Fibroblast of the aortic adventitia (primary cell): ENCODE measurements around the gene LCLAT1. TPM values are rescaled to one million over a fixed set of nuclear protein-coding genes. Genes with fewer than 3 reads are reported as not detected.
A peak's percentile ranks its signal among the peaks of the same experiment; 100 is the strongest.

Experiments
- DNase-seq: peaks from one replicate; pipeline ENCODE4 v3.0.0-alpha.2; 2010; ENCODE audit warnings: low read depth
- H3K4me3 ChIP-seq: 2 replicates; pipeline ENCODE4 v1.5.1; 2011; ENCODE audit warnings: low read depth, mild to moderate bottlenecking, control low read depth, low read length, moderate library complexity
- total RNA-seq: library from RNA; depleted of rRNA; stranded (reverse); fragments of >200 nt; gene quantifications from 2 replicates; pipeline ENCODE4 v1.2.3, GENCODE V29; 2012; ENCODE audit warnings: low replicate concordance
- TF ChIP-seq, protein P1 (sequence below): IDR thresholded peaks from 2 replicates; pipeline ENCODE4 v1.5.1; 2011; ENCODE audit warnings: mild to moderate bottlenecking, low read length, control low read depth, inconsistent platforms; ENCODE audit not compliant: insufficient read depth

LCLAT1 gene
- total RNA-seq, 1 donor: 21.5 TPM

DNA sequence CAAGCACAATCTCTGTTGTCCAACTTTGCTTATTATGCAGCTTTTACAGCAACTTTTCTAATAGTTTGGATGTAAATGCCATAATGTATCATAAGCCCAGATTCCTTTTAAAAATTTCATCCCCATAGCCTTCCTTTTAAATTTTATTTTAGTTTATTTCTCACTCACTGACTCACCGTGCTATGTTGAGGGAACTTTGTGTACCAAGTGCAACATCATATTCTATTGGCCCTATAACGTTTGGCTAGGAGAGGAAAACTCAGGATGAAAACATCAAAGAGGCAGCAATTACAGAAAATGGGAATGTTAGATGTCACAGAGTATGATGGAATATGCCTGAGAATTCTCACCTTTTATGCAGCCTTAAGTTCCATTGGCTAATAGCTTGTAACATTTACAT, 135.5 kb downstream of the LCLAT1 start:
- no peak for DNase-seq
- TF ChIP-seq, protein P1, sequence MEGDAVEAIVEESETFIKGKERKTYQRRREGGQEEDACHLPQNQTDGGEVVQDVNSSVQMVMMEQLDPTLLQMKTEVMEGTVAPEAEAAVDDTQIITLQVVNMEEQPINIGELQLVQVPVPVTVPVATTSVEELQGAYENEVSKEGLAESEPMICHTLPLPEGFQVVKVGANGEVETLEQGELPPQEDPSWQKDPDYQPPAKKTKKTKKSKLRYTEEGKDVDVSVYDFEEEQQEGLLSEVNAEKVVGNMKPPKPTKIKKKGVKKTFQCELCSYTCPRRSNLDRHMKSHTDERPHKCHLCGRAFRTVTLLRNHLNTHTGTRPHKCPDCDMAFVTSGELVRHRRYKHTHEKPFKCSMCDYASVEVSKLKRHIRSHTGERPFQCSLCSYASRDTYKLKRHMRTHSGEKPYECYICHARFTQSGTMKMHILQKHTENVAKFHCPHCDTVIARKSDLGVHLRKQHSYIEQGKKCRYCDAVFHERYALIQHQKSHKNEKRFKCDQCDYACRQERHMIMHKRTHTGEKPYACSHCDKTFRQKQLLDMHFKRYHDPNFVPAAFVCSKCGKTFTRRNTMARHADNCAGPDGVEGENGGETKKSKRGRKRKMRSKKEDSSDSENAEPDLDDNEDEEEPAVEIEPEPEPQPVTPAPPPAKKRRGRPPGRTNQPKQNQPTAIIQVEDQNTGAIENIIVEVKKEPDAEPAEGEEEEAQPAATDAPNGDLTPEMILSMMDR: no peak
- H3K4me3 ChIP-seq: no peak overlapping the region

DNA sequence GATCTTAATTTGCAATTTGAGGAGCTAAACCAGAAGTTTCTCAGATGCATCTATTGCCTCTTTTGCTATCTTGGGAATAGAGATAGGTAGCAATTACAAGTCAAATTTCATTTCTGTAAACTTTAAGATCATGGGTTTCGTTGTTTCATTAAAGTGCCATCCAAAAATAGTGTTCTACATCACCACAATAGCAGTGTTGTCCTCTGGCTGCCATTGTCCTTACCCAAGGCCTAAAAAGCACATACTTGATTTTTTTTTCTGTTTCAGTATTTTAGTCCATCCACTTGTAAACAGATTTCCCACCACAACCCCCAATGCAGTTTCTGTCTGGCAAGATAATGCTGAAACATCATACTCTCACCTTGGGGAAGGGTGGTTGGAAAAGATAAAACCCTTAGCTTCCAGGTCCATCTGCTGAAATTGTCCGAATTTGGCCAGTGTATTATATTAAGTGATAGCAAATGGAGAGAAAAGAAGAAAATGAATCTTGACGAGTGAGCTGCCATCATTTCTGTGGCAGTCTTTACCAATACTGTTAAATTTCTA, 136.2 kb downstream of the LCLAT1 start:
- DNase-seq: no peak
- TF ChIP-seq, protein P1: no peak
- no peak overlapping the region for H3K4me3 ChIP-seq

DNA sequence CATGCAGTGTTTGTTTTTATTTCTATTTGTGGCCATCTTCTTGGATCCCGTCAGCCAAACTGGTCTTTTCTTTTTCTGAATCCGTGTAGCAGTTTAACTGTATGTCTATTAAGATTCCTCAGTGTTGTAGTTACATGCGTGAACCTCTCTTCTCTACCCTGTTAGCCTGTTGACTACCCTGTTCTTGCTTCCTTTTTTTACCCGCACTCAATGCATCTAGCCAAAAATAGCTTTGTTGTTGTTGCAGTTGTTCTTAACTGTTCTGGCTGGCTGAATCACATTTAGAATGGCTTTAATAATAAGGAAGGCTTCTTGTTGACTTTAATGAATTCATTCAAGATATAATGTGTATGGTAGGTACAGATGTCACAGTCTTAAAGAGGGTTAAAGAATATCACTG, 137.1 kb downstream of the LCLAT1 start:
- no peak for DNase-seq
- TF ChIP-seq, protein P1: no peak
- H3K4me3 ChIP-seq: no peak overlapping the region

DNA sequence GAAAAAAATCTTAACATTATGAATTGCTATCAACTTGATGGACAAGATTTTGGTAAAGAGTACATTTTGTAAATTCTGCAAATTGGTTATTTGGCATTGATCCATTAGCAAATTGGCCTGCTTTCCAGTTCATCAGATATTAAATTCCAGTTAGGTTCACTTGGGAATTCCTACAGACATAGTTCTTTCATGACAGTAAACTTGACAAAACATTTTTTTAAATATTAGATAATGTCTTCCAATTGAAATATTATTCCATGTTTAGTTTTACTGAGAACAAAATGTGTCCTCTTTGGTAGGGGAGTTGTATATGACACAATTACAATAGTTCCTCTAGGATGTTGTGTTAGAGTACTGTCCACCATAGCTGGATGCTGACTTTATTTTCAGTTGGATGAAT, 141.9 kb downstream of the LCLAT1 start:
- no peak overlapping the region for H3K4me3 ChIP-seq
- DNase-seq: peak; percentile 17
- TF ChIP-seq, protein P1: no peak

DNA sequence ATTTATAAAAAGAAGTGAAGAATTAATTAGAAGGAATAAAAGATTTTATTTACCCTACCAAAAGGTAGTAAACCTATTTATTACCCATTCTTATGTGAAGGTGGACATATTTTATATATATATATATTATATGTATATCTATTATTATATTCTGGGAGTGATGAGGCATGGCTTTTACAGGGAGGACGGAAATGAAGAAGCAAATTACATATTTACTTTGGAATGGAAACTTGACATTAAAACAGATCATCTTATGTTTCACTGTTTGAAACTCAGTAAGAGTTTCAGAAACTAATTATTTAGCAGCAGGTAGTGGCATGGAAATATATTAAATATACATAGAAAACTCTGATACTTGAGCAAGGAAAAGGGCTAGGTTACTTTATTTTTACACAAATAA, 143.4 kb downstream of the LCLAT1 start:
- no peak for DNase-seq
- TF ChIP-seq, protein P1: no peak
- no peak overlapping the region for H3K4me3 ChIP-seq

DNA sequence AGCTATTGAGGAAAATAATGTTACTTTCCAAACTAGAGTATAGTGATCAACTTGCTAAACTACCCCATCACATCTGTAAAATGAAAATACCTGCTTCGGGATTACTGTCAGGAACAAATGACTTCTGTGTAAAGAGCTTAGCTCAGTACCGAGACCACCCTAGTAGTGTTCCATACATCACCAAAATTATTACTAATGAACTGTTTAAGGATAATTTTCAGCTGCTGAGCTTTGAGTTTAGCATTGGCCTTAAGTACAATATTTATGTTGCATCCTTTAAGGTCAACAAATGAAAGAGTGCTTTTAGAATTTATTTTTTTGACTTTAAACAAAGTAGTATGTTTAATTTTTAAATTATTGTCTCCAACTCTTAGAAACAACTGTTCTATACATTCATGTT, 144.1 kb downstream of the LCLAT1 start:
- no peak overlapping the region for H3K4me3 ChIP-seq
- TF ChIP-seq, protein P1: no peak
- no peak for DNase-seq

DNA sequence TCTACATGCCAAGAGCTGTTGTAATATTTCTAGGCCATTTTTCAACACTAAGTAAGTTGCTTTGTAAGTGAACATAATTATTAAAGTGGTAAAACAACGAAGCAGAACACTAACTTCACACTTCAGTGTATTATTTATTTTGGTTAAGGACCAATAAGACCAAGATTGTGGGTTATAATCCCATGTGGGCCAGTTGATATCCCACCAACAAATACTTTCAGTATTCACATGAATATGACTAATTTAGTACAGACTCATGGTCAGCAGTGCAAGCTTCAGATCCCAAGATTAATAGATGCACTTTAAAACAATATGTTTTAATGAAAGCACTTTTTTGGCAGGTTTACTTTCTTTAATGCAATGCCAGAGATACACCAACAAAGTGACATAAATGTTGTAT, 154.3 kb downstream of the LCLAT1 start:
- peak; percentile 60 for DNase-seq
- H3K4me3 ChIP-seq: no peak overlapping the region
- TF ChIP-seq, protein P1: no peak
